Stimulated activated CD4-positive, alpha-beta T cell treated with anti-CD3 and anti-CD28 coated beads, Interleukin-1b, Interleukin-23, amount 100 ng/mL, for 48 hours (primary cell): ENCODE results near the gene SLC35E3.
"Not testable (repeated sequence)": the region's sequence is repeated elsewhere in the genome, so short reads cannot be mapped to it uniquely, and the experiment has no call there.

Experiments used
- DNase-seq: peaks from one replicate; pipeline ENCODE4 v3.0.0-alpha.2; 2020

SLC35E3 gene

DNA sequence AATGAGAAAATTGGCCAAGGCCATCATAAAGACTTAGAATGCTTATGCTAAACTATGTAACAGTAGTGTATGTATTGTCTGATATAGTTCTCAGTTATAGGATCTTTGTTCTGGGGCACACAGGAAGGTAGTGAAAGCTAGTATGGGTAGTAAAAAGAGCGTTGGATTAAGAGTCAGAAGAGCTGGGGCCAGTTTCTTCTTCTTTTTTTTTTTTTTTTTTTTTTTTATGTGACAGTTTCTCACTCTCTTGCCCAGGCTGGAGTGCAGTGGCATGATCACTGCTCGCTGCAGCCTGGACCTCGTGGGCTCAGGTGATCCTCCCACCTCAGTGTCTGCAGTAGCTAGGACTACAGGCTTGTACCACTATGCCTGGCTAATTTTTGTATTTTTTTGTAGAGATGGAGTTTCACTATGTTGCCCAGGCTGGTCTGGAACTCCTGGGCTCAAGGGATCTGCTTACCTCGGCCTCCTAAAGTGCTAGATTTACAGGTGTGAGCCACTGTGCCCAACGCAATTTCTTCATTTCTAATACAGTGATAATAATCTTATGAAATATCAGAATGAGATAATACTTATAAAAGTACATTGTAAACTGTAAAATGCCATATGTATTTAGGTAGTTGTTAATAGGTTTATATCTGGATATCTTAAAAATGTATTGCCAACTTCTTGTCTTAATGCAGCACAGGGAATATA lies 69.4 kb downstream of the SLC35E3 start:
- no peak for DNase-seq

DNA sequence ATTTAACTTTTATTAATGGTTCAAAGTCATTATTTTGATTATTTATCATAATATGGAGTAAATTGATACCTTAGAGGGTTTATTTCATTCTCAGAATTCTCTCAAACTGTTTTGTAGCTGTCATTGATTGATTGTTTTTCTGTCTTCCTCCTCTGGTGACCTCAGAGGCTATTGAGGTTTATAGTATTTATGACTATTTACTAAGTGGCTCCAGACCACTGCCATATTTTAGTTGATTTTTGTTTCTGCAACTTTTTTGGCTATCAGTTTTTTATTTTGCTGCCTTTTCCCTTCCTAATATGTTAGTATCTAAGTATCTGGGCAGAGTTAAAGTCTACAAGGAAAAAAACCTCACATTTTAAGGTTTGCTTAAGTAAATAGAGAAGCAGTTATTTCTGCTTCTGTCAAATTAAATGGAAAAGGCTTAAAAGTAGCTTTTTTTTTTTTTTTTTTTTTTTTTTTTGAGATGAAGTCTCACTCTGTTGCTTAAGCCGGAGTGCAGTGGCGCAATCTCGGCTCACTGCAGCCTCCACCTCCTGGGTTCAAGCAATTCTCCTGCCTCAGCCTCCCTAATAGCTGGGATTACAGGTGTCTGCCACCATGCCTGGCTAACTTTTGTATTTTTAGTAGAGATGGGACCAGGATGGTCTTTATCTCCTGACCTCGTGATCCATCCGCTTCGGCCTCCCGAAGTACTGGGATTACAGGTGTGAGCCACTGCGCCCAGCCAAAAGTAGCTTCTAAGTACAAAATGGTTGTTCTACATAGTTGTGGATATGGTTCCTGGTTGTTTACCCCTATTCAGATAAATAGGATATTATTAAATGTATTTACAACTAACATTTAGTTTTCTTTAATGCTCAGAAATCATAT lies 70.2 kb downstream of the SLC35E3 start:
- no peak for DNase-seq

DNA sequence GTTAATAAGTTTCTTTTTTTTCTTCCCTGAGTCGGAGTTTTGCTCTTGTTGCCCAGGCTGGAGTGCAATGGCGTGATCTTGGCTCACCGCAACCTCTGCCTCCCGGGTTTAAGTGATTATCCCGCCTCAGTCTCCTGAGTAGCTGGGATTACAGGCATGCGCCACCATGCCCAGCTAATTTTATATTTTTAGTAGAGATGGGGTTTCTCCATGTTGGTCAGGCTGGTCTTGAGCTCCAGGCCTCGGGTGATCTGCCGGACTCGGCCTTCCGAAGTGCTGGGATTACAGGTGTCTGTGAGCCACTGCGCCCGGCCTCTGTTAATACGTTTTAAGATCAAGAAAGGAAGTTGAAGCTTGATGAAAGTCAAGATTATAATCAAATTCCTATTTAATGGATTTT lies 73.5 kb downstream of the SLC35E3 start:
- not testable (repeated sequence) for DNase-seq

DNA sequence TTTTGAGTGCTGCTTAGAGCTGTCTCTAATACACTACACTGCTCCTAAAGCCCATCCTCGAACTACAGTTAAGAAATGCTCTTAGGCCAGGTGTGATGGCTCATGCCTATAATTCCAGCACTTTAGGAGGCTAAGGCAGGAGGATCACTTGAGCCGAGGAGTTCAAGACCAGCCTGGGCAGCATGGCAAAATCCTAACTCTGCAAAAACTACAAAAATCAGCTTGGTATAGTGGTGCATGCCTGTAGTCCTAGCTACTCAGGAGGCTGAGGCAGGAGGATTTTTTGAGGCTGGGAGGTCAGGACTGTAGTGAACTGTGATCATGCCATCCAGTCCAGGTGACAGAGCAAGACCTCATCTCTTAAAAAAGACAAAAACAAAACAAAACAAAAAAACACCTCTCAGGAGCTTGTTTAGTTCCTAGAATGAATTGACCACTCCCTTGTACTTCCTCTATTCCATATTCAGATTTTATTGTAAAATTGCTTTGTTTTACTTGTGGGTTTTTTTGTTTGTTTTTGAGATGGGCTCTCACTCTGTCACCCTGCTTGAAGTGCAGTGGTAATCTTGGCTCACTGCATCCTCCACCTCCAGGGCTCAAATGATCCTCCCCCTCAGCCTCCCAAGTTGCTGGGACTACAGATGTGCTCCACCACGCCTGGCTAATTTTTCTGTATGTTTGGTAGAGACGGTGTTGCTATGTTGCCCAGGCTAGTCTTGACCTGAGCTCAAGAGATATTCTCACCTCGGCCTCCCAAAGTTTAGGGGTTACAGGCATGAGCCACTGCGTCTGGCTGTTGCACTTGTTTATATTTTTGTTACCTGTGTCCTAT lies 75.6 kb downstream of the SLC35E3 start:
- no peak for DNase-seq

DNA sequence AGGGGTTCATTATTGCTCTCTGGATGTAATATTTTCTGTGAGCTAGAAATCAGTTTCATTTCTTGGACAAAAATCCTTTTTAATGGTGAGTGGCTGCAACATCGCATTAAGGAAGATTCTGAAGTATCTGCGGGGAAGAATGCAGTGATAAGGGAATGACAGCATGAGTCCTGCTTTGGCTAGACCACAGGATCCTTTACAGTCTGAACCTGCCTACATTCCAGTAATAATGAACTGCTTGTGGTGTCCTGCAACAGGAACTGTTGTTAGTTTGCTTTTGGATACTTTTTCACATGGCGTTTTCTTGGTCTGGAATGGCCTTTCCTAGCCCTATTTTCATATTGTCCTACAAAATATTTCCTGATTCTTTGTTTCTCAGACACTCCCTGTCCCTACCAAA lies 77.7 kb downstream of the SLC35E3 start:
- no peak for DNase-seq

DNA sequence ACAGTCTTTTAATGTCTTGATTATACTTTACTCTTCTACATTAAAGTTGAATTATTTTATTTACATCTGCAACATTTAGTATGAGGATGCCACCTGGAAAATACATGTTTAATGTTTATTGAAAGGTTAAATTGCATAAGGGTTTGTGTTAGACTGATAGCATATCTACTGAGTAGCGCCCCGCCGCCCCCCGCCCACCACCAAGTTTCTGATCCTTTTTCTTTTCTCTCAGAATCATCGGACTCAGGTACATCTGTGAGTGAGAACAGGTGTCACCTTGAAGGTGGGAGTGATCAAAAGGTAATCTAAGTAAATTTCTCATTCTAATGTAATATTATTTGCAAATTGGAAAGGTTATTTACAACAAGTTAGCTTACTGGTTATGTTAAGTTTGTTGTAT lies 78.2 kb downstream of the SLC35E3 start:
- DNase-seq: no peak

DNA sequence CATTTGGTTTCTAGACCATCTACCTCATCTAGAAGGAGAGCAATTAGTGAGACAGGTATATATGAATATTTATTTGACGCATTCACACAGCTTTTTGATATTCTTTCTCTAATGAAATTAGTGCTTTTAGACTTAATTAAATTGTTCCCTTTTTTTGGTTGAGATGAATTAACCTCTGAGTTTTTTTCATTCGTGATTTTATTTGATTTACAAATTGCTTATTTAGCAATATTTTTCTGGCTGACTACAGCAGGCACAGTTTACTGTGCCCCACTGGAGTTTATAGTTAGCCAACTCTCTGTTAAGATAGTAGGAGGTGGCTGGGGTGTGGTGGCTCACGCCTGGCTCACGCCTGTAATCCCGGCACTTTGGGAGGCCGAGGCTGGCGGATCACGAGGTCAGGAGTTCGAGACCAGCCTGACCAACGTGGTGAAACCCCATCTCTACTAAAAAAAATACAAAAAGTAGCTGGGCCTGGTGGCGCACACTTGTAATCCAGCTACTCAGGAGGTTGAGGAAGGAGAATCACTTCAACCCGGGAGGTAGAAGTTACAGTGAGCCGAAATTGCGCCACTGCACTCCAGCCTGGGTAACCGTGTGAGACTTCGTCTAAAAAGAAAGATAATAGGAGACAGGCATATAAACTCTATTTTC lies 78.7 kb downstream of the SLC35E3 start:
- DNase-seq: no peak

DNA sequence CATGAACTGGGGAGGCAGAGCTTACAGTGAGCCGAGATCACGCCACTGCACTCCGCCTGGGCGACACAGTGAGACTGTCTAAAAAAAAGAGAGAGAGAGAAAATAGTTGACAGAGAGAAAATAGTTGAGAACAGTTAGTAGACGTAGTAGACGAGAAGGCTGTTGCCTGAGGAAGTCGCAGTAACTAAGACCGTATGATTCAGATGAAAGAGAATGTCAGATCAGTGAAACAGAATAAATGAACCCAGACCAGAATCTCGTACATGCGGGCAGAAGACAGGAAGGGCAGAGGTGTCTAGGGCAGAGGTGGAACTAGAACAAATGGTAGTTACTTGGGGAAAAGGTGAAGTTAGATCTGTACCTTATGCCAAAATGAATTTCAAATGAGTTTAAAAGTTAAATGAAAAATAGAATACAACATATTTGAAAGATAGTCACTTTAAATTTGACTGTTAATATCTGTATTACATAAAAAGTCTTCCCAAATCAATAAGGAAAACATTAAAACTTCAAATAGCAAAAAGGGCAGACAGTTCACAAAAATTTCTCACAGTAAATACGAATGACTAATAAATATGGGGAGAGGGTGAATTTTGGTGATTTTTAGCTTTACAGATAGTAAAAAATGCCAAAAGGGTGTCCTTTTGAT lies 79.7 kb downstream of the SLC35E3 start:
- DNase-seq: no peak

DNA sequence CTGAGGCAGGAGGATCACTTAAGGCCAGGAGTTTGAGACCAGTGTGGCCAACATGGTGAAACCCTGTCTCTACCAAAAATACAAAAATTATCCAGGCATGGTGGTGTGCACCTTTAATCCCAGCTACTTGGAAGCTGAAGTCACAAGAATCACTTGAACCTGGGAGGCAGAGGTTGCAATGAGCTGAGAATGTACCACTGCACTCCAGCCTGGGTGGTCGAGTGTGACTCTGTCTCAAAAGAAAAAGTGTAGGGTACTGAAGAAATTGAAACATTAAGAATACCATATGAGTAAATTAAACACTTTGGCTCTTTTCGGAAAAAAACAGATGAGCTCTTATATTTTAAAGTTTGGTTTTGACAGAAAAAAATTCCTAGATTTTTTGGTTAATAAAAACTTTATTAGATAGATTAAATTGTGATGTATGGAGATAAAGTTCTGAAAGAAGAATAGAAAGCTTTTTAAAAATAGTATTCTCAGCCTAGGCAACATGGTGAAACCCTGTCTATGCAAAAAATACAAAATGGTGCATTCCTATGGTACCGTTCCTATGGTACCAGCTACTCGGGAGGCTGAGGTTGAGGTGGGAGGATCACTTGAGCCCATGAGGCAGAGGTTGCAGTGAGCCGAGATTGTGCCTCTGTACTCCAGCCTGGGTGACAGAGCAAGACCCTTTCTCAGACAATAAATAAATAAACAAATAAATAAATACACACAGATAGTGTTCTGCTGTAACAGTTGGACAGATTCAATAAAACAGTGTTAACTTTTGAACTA lies 82.1 kb downstream of the SLC35E3 start:
- no peak for DNase-seq

DNA sequence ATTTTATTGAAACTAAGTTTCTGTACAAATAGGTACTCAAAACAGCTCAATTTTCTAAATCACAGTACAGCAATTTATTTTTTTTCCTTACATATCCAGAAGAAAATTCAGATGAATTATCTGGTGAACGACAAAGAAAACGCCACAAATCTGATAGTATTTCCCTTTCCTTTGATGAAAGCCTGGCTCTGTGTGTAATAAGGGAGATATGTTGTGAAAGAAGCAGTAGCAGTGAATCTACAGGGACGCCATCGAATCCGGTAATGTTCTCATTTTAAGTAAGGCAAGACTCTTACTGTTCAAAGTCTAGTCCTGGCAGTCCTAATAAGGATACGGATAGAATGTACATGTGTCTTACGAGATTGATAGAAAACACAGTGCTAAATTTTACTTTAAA lies 82.7 kb downstream of the SLC35E3 start:
- no peak for DNase-seq
